K562 (cell line): ENCODE data around the gene NFAM1. TPM values are rescaled to one million over a fixed set of nuclear protein-coding genes. Genes with fewer than 3 reads are reported as not detected.

Experiments
- ATAC-seq: fragments of 200-7000 bp; cut with Tn5 transposase; 3 replicates; pipeline ENCODE4 v1.9.1; 2020; ENCODE audit warnings: moderate library complexity
- BruUV-seq: library from RNA; stranded (reverse); fragments of 400-500 nt; replicated peaks from 2 replicates; lab custom pipeline; 2021; lab: Mats Ljungman, UMichigan
- CTCF ChIA-PET: fragments of 300-600 bp; formaldehyde crosslinking; extraction: SDS; loops from one replicate; lab custom pipeline; 2021; ENCODE audit warnings: low intra/inter-chr PET ratio; lab: Yijun Ruan, JAX
- POLR2A ChIA-PET: fragments of 300-600, 350-650 bp; sonication (Branson Sonifier 250); formaldehyde crosslinking; extraction: SDS; loops from one replicate; lab custom pipeline; 2021; ENCODE audit warnings: antibody characterized with exemption, inconsistent platforms; lab: Yijun Ruan, JAX
- DNase-seq, 4 experiments: peaks; one replicate each; pipeline versions ENCODE4 v3.0.0 to v3.0.0-alpha.2; 2011 to 2018; ENCODE audit warnings: low spot score in 3 of 4, mixed read lengths in 3 of 4; ENCODE audit errors: extremely low read depth in 1 of 4
- FAIRE-seq: peaks from 2 replicates; lab custom pipeline; 2011; peaks lifted over from hg19 to GRCh38; lab: Jason Lieb, UNC
- H2AFZ ChIP-seq: 2 replicates; pipeline ENCODE4 v1.6.0; 2011; ENCODE audit warnings: low read depth, low read length, control low read depth, inconsistent platforms
- H3K27ac ChIP-seq: fragments of 200-600 bp; 3 replicates; pipeline ENCODE4 v1.8.0; 2011; ENCODE audit warnings: low read depth, mild to moderate bottlenecking, control low read depth, inconsistent platforms, low read length, moderate library complexity, mixed read lengths; ENCODE audit errors: extremely low read depth
- H3K27me3 ChIP-seq, 2 experiments: fragments of 300-600 bp in 1 of 2; 2 replicates in 1 of 2; 3 replicates in 1 of 2; pipeline versions ENCODE4 v1.6.0 to v1.8.0; 2011; ENCODE audit warnings: inconsistent platforms in 2 of 2, low read length in 2 of 2, mild to moderate bottlenecking in 1 of 2, mixed read lengths in 1 of 2, moderate library complexity in 1 of 2; ENCODE audit not compliant: control insufficient read depth in 2 of 2, insufficient read depth in 2 of 2
- H3K36me3 ChIP-seq: fragments of 300-600 bp; 3 replicates; pipeline ENCODE4 v1.8.0; 2011; ENCODE audit warnings: mild to moderate bottlenecking, low read length, inconsistent platforms; ENCODE audit not compliant: control insufficient read depth, insufficient read depth
- H3K4me1 ChIP-seq, 2 experiments: fragments of 200-600 bp in 1 of 2; replicated peaks in 1 of 2; 2 replicates in 1 of 2; 3 replicates in 1 of 2; pipeline versions ENCODE4 v1.5.1 to v1.8.0; 2011; ENCODE audit warnings: inconsistent platforms in 2 of 2, low read length in 2 of 2, mild to moderate bottlenecking in 1 of 2, mixed read lengths in 1 of 2, moderate library complexity in 1 of 2; ENCODE audit not compliant: control insufficient read depth in 2 of 2, insufficient read depth in 2 of 2
- H3K4me2 ChIP-seq: 2 replicates; pipeline ENCODE4 v1.6.1; 2011; ENCODE audit warnings: low read length, control low read depth, inconsistent platforms, mixed read lengths; ENCODE audit not compliant: insufficient read depth
- H3K4me3 ChIP-seq: fragments of 200-600 bp; sonication (generic), shearing (Covaris generic); 2 replicates; pipeline ENCODE4 v1.5.1; 2016; ENCODE audit warnings: control low read depth, inconsistent platforms
- H3K79me2 ChIP-seq: fragments of 200-600 bp; 3 replicates; pipeline ENCODE4 v1.8.0; 2011; ENCODE audit warnings: low read length, inconsistent platforms; ENCODE audit not compliant: control insufficient read depth, insufficient read depth
- H3K9ac ChIP-seq, 2 experiments: 2 replicates each; pipeline versions ENCODE4 v1.6.0 to v1.6.1; 2011; ENCODE audit warnings: low read depth in 2 of 2, low read length in 2 of 2, control low read depth in 1 of 2, inconsistent platforms in 1 of 2, mild to moderate bottlenecking in 1 of 2, mixed read lengths in 1 of 2; ENCODE audit not compliant: insufficient read depth in 1 of 2
- H3K9me1 ChIP-seq: one replicate; pipeline ENCODE4 v1.6.0; 2011; ENCODE audit warnings: inconsistent platforms, mild to moderate bottlenecking, low read length, moderate library complexity; ENCODE audit not compliant: control insufficient read depth, insufficient read depth
- H3K9me3 ChIP-seq: replicated peaks from 2 replicates; pipeline ENCODE4 v1.5.1; 2011; ENCODE audit warnings: low read depth, low read length, inconsistent platforms; ENCODE audit not compliant: control insufficient read depth, insufficient read depth
- H4K20me1 ChIP-seq: replicated peaks from 2 replicates; pipeline ENCODE4 v1.6.1; 2011; ENCODE audit warnings: low read length, inconsistent platforms, mixed read lengths; ENCODE audit not compliant: control insufficient read depth, insufficient read depth
- ATF4 ChIP-seq: fragments of 450-650 bp; formaldehyde crosslinking; IDR thresholded peaks from 2 replicates; pipeline ENCODE4 v1.4.0; 2022; ENCODE audit warnings: mild to moderate bottlenecking, moderate library complexity
- ETV1 ChIP-seq: fragments of 450-650 bp; conservative IDR thresholded peaks from 2 replicates; pipeline ENCODE4 v1.6.1; 2016; ENCODE audit warnings: missing genetic modification characterization, control low read depth, low read depth, missing compliant biosample characterization
- HMG20B ChIP-seq: fragments of 250-450 bp; sonication (Bioruptor Pico); IDR thresholded peaks from 2 replicates; pipeline ENCODE4 v1.5.0; 2021; ENCODE audit warnings: mild to moderate bottlenecking
- NFE2 ChIP-seq: IDR thresholded peaks from 2 replicates; pipeline ENCODE4 v1.6.1; 2014; ENCODE audit warnings: antibody characterized with exemption, low read depth
- NFIC ChIP-seq: fragments of 450-650 bp; IDR thresholded peaks from 2 replicates; pipeline ENCODE4 v1.6.1; 2017; ENCODE audit warnings: mild to moderate bottlenecking, inconsistent platforms
- TAF15 ChIP-seq: fragments of 200-400 bp; formaldehyde crosslinking; IDR thresholded peaks from 2 replicates; pipeline ENCODE4 v1.6.1; 2017; ENCODE audit warnings: mild to moderate bottlenecking, low read depth, low read length, moderate library complexity
- ZBTB11 ChIP-seq, 3 experiments: fragments of 200-800 bp in 1 of 3; fragments of 250-450 bp in 1 of 3; fragments of 450-650 bp in 1 of 3; sonication (Bioruptor Pico) in 1 of 3; sonication (Bioruptor generic) in 1 of 3; formaldehyde crosslinking in 1 of 3; IDR thresholded peaks; 2 replicates each; pipeline versions ENCODE4 v1.6.1 to v1.8.0; 2016 to 2022; ENCODE audit warnings: mild to moderate bottlenecking in 2 of 3, missing genetic modification characterization in 2 of 3, missing compliant biosample characterization in 1 of 3, moderate library complexity in 1 of 3
- ZBTB7A ChIP-seq: IDR thresholded peaks from 2 replicates; pipeline ENCODE4 v1.6.1; 2011; ENCODE audit warnings: low read depth, mild to moderate bottlenecking, low read length, moderate library complexity, borderline replicate concordance; ENCODE audit not compliant: control insufficient read depth
- ZNF282 ChIP-seq: sonication (generic); formaldehyde crosslinking; IDR thresholded peaks from 2 replicates; pipeline ENCODE4 v1.8.1; 2023; ENCODE audit warnings: missing genetic modification reagents
- WGBS: fragments of 100-300 bp; shearing (Covaris generic); methylation state at CpG from one replicate; pipeline ENCODE4 v1.1.6; 2016; ENCODE audit warnings: low coverage, mixed read lengths; ENCODE audit not compliant: insufficient coverage; ENCODE audit errors: missing lambda C conversion rate; 5-methylcytosine and 5-hydroxymethylcytosine counted together
- in situ Hi-C: fragments of 300-500 bp; cut with MboI; formaldehyde crosslinking; loops from 4 replicates; pipeline ENCODE4 v1.15.0; 2018; ENCODE audit warnings: inconsistent platforms, mixed read lengths
- intact Hi-C: fragments of 100-400 bp; cut with micrococcal nuclease; formaldehyde crosslinking; loops from 2 replicates; pipeline ENCODE4 v1.14.2; 2022
- polyA plus RNA-seq, 8 experiments: library from polyadenylated mRNA; depleted of rRNA in 4 of 8; stranded (reverse) in 5 of 8; unstranded in 3 of 8; fragments of >200 nt; fragmentation: Nextera tagmentation in 2 of 8; fragmentation: Illumina TruSeq in 1 of 8; extraction: Ambion mirVana in 2 of 8; extraction: Trizol in 1 of 8; gene quantifications; 2 replicates each; pipeline versions ENCODE4 v1.2.1 to v1.2.3, GENCODE V29; 2011 to 2014; ENCODE audit warnings: inconsistent platforms in 1 of 8, missing spikeins in 1 of 8
- total RNA-seq, 7 experiments: library from RNA; depleted of rRNA in 6 of 7; stranded (reverse); fragments of >200 nt in 6 of 7; fragmentation: Illumina TruSeq in 2 of 7; extraction: Trizol in 2 of 7; gene quantifications; 2 replicates each; pipeline versions ENCODE4 v1.2.1 to v1.2.3, GENCODE V29; 2011 to 2021; ENCODE audit warnings: low replicate concordance in 1 of 7

The NFAM1 gene
- total and polyA plus RNA-seq, 9 of the 15 experiments (the other 6 are each of a cell fraction or from before 2014, with no cell fraction given), result 0.01 to 0.18 (median 0.03) TPM; not detected in 5

- H3K27ac ChIP-seq, result no peak overlapping the region
Observed at GRCh38 chr22:42440728-42441127, 8.5 kb upstream of the NFAM1 start.

GRCh38 chr22:42439821-42440674 is 7.8 kb upstream of the NFAM1 start:
- peaks cover 16 to 36% of the 10 kb centered on the region in 2 experiments for H3K4me1 ChIP-seq
- intact Hi-C loops, result loop anchor here (5.0 to 10.0 kb wide), 2 partner anchors 38 to 65 kb away; no protein-coding TSS in a partner anchor
- TF ChIP-seq ATF4 (CRISPR knock-in tag) (no peak), ETV1 (tag) (no peak), NFE2 (0 out of 2 replicates have a peak, but pooled peaks have one; percentile 13), NFIC (peak; percentile 46), ZBTB11 (CRISPR knock-in tag; IDR thresholded peaks at IDR 0.05) (no peak), TAF15 (no peak), ZBTB7A (peak; percentile 32; the same call in 1 of the 2 replicates)

More at GRCh38 chr22:42440728-42441127, 8.5 kb upstream of the NFAM1 start:
- POLR2A ChIA-PET, result no interaction called here
- BruUV-seq, result no TSS peak
- Histone ChIP-seq H3K9me1 (no peaks in the 10 kb centered on the region), H3K9ac (peak overlapping the region in 1 of 2 experiments; percentile 9; a peak in 1 of 4 replicates), H3K79me2 (no peaks in the 10 kb centered on the region), H3K4me3 (no peak overlapping the region), H3K36me3 (no peaks in the 10 kb centered on the region), H3K4me1 (peaks cover 17 to 41% of the 10 kb centered on the region in 2 experiments), H3K27me3 (no peaks in the 10 kb centered on the region; a peak in 1 of 5 replicates), H3K9me3 (no peaks in the 10 kb centered on the region), H2AFZ (no peak overlapping the region), H3K4me2 (no peak overlapping the region), H4K20me1 (no peaks in the 10 kb centered on the region)
- in situ Hi-C loops, result loop anchor here (5.0 to 25.0 kb wide), 2 partner anchors 273 to 478 kb away; partner anchors contain the start of genes SEPTIN3 and SMIM45
- no peak for DNase-seq
- 35% methylated on average over 3 of the region's 15 CpGs for WGBS
- TF ChIP-seq ZNF282 (CRISPR knock-in tag) (no peak), HMG20B (CRISPR knock-in tag) (no peak)
- FAIRE-seq, result no peak
- no peak for ATAC-seq
- intact Hi-C loops, result no loop called here
- CTCF ChIA-PET, result no interaction called here

More at GRCh38 chr22:42439821-42440674, 7.8 kb upstream of the NFAM1 start:
- WGBS, result 43% methylated on average over 13 of the region's 20 CpGs
- in situ Hi-C loops, result loop anchor here (5.0 to 25.0 kb wide), 2 partner anchors 273 to 478 kb away; partner anchors contain the start of genes SEPTIN3 and SMIM45
- H3K27ac ChIP-seq, result no peak overlapping the region; the same call in 2 of the 3 replicates
- POLR2A ChIA-PET, result interaction anchor here (0.9 kb wide), 1 partner anchor 11 kb away, joined by 3 read pairs; no protein-coding TSS in a partner anchor
- FAIRE-seq (no peak), ATAC-seq (no peak), DNase-seq (no peak)
- CTCF ChIA-PET, result no interaction called here
- no peaks in the 10 kb centered on the region for H3K36me3 ChIP-seq
- no peaks in the 10 kb centered on the region; a peak in 1 of 5 replicates for H3K27me3 ChIP-seq
- peak overlapping the region in 1 of 2 experiments; percentile 82; a peak in 2 of 4 replicates for H3K9ac ChIP-seq
- no peak overlapping the region for H3K4me2 ChIP-seq
- no peaks in the 10 kb centered on the region for H3K79me2 ChIP-seq
- H4K20me1 ChIP-seq, result no peaks in the 10 kb centered on the region
- H3K9me1 ChIP-seq, result no peaks in the 10 kb centered on the region
- no peak overlapping the region for H3K4me3 ChIP-seq
- peak overlapping the region; percentile 51; the same call in 1 of the 2 replicates for H2AFZ ChIP-seq
- no peaks in the 10 kb centered on the region for H3K9me3 ChIP-seq
- no TSS peak for BruUV-seq
